ENCODE results near the gene PTMS.

PTMS gene

DNA sequence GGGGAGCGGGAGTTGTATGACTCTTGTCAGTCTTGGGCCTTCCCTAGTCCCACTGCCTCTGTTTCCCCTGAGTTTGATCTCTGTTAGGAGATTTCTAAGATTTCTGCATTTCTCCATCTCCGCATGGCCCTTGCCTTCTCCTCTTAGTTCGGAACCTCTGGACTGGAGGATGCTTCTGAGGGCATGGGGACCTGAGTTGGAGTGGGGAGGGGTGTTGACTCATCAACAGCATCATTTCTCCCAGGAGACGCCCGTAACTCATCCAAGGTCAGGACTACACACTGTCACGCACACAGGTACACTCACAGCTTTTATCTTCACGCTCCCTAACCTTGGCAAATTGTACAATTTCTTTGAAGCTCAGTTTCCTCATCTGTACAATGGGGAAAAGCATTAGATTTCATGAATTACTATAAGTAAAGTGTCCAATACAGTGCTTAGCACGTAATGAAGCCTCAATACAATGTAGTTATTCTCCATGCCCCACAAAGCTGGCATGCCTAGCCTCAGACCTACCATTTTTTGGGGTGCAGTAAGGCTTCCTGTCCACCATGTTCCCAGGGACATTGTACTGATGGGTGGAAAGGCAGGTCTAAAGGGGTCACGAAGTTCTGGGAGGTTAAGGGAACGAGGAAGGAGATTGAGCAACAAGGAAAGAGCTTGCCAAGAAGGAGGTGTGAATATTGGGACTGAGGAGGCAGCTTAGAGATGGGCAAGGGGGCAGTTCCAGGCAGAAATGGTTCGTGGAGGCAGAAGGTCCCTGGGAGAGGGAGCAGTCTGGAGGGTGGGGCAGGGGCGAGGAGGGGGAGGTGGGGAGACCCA lies 5.6 kb downstream of the PTMS start:
- no peak for DNase-seq (ENCODE audit: low read depth in 2 of 2)

DNA sequence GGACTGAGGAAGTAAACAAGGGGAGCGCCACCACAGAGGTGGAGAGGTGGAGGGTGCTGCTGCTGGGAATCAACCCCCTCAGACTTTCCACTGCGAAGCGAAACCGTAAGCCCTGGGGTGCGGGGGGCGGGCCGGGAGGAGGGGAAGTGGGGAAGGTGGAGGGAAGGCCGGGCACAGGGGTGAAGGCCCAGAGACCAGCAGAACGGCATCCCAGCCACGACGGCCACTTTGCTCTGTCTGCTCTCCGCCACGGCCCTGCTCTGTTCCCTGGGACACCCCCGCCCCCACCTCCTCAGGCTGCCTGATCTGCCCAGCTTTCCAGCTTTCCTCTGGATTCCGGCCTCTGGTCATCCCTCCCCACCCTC lies 6.2 kb downstream of the PTMS start, which contains the start of gene LAG3:
TSS of gene LAG3 (plus strand) at position 190 of the 365 bp plus-strand sequence. CDS start 333 bp downstream, outside the sequence.
- DNase-seq (ENCODE audit: low read depth in 2 of 2), result peak in 1 of 2 donors; percentile 34

DNA sequence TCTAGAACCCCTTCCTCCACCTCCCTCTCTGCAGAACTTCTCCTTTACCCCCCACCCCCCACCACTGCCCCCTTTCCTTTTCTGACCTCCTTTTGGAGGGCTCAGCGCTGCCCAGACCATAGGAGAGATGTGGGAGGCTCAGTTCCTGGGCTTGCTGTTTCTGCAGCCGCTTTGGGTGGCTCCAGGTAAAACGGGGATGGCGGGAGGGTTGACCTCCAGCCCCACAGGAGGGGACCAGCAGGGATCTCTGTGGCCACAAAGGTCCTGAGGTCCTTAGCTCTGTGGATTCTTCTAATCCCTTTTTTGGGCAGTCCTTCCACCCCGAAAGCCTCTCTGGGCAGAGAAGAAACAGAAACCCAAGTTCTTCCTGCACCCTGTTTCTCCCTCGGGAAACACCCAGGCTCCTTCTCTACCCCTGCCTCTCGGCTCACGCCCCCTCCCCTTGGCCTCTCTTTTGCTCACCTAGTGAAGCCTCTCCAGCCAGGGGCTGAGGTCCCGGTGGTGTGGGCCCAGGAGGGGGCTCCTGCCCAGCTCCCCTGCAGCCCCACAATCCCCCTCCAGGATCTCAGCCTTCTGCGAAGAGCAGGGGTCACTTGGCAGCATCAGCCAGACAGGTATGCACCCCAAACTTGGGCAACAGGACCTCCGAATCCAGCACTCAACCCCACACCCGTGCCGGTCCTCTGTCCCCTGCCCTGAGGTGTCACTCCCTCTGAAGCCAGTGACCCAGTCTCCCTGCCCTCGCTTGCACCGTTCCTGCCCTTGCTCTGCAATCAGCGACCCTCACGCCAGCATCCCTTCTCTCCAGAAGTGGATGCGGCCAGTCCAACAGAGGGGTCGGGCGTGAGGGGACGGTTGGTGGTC lies 6.8 kb downstream of the PTMS start:
- DNase-seq (ENCODE audit: low read depth in 2 of 2), result no peak

DNA sequence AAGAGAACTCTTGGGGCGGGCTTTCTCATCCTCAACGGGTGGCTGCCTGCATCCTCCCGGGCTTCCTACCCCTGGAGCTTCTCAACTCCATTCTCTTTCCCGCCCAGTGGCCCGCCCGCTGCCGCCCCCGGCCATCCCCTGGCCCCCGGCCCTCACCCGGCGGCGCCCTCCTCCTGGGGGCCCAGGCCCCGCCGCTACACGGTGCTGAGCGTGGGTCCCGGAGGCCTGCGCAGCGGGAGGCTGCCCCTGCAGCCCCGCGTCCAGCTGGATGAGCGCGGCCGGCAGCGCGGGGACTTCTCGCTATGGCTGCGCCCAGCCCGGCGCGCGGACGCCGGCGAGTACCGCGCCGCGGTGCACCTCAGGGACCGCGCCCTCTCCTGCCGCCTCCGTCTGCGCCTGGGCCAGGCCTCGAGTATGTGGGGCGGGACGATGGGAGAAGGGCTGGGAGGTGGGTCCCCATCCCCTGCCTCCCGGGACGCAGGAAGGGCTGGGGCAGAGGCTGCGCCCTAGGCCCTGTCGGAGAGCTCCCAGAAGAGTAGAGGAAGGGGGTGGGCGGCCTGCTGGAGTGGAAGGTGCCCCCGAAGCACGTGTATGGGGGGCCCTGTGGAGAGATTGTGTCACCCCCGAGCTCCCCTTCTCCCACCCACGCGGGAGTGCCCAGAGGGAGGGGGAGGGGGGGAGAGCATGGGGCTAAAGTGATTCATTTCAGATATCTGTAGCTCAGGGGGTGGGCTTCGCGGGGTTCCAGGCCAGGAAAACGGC lies 7.6 kb downstream of the PTMS start:
- peak in 1 of 2 donors; percentile 27 for DNase-seq (ENCODE audit: low read depth in 2 of 2)

DNA sequence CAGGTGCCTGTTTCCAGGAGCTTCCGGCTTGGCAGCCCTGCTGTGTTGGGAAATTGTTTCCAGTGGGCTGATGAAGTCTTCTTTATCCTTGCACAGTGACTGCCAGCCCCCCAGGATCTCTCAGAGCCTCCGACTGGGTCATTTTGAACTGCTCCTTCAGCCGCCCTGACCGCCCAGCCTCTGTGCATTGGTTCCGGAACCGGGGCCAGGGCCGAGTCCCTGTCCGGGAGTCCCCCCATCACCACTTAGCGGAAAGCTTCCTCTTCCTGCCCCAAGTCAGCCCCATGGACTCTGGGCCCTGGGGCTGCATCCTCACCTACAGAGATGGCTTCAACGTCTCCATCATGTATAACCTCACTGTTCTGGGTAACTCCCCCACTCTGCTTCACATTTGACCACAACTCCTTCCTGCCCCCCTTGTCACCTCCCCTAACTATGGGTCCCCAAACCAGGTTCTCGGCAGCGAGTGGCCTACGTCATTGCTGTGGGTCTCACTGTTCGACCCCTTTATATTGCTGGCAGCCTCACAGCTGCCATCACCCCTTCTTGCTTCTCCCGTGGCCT lies 8.4 kb downstream of the PTMS start:
- DNase-seq (ENCODE audit: low read depth in 2 of 2), result peak in 1 of 2 donors; percentile 19

DNA sequence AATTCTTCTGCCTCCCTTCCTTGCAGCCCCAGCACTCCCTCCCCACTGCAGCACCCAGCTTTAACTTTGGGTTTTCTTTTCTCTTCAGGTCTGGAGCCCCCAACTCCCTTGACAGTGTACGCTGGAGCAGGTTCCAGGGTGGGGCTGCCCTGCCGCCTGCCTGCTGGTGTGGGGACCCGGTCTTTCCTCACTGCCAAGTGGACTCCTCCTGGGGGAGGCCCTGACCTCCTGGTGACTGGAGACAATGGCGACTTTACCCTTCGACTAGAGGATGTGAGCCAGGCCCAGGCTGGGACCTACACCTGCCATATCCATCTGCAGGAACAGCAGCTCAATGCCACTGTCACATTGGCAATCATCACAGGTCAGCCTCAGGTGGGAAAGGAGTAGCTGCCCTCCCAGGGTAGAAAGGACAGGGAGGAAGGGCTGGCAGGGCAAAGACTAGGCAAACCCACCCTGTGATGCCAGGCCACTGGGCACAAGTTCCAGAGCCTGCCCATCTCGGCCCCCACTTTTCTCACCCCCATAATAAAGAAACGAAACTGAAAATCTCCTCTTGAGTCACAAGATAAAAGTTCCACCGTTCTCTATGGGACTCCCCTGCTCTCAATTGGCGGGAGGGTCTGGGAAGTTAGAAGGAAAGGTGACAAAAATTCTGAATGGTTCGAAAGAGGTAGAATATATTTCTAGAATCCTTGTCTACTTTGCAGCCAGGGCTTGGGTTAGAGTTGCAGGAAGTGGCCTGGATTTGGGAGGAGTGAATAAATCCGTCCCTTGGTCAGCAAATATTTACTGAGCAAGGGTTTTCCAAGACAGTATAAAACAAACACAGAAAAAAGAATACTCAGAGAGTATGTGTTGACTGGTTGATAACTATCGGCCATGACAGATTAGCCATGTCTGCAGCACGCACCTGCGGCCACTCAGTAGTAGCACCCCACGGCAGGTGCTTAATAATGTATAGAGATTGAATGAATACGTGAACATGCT lies 9.3 kb downstream of the PTMS start:
- no peak for DNase-seq (ENCODE audit: low read depth in 2 of 2)

DNA sequence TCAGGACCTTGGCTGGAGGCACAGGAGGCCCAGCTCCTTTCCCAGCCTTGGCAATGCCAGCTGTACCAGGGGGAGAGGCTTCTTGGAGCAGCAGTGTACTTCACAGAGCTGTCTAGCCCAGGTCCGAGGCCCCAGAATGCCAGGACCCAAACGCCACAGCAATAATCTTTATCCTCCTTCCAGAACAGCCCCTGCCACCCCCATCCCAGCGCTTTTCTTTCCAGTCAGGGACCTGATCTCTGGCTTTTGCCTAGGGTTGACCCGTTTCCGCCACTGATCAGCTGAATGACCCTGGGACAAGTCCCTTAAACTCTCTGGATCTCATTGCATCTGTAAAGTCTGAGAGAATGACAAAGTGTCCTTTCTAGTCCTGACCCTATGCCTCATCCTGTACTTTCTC lies 11.2 kb downstream of the PTMS start:
- DNase-seq (ENCODE audit: low read depth in 2 of 2), result no peak

DNA sequence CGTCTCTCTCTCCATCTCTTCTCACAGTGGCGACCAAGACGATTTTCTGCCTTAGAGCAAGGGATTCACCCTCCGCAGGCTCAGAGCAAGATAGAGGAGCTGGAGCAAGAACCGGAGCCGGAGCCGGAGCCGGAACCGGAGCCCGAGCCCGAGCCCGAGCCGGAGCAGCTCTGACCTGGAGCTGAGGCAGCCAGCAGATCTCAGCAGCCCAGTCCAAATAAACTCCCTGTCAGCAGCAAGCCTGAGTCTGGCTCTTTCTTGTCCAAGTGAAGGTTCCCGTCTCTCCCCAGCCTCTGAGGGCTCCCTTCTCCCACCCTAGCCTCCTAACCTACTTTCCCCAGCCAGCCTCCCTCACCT lies 12.0 kb downstream of the PTMS start:
- DNase-seq (ENCODE audit: low read depth in 2 of 2), result no peak

DNA sequence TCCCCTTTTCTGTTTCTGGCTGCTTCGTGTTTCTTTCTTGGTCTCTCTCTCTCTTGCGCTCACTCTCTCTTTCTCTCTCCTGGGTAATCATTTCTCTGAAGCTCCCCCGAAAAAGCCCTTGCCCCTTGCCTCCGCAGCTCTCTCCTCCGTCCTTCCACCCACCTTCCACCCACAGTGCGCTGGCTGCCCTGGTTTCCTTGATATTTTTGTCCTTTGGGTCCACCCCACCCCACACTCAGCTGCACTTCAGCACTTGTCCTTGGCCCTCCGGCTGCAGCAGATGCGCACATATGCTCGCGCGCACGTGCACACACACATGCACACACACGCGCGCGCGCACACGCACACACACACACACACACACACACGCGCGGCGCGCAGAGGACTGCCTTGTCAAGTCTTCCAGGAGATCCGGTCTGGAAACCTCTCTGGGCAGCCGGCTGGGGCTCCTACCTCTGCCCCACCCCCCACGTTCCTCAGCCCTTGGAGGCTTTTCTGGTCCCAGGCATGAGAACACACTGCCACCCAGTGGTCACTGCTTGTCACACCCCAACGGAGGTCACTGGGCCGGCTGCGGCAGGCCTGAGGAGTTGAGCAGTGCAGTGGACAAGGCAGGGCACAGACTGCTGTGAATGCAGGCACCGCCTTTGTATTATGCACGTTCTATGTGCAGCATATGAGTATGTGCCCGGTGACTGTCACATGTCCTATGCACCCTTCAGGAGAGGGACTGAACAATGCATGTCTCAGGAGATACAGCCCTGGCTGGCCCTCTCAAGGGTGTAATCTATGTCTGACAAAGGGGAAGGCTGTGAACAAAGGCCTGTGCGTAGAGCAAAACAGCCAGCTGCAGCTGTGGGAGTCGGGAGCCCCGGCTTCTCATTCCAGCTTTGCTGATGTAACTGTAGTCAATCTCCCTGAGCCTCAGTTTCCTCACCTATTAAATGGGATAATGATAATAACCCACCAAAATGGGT lies 12.7 kb downstream of the PTMS start:
- peak; percentile 73 to 79 for DNase-seq (ENCODE audit: low read depth in 2 of 2)

DNA sequence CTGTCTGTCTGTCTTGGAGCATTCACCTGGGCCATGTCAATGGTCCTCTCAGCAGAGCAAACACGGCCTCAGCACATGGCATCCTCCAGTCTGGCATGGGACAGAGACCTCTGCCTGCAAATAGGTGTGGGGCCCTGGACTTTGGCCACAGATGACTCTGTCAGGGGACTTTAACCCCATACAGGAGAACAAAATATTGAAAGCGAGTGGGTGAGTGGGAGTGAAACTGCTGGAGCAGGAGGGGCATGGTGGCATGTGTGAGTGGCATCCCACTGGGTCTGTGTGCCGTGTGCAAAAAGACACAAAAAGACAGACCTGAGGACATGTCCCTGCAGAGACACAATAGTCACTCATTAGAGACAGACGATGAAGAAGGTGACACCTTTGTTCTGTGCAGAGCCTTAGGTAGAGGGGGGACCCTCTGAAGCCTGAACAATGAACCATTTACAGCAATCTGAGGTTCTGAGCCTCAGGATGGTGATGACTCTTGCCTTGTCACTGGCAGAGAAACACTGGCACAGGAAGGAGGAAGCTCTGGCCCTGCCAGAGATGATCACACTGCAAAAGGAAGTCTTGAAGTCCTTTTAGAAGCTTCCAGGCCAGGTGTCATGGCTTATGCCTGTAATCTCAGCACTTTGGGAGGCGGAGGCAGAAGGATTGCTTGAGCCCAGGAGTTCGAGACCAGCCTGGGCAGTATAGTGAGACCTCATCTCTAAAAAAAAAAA lies 13.7 kb downstream of the PTMS start:
- no peak for DNase-seq (ENCODE audit: low read depth in 2 of 2)

DNA sequence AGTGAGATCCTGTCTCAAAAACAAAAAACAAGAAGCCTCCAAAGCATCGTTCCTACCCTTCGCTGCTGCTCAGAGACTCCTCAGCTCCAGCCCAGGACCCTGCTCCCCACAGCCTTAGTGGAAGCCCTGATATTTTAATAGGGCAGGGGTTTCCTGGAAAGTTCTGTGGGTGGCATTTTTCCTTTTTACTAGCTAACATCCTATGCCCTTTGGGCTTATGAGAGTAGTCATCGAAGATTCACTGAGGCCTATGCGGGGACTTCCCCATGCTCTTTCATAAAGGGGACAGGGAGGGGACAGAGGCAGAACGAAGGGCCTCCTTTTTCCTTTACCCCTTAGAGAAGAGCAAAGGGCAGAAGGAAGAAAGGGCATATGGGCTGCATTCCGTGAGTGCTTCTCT lies 14.4 kb downstream of the PTMS start:
- no peak for DNase-seq (ENCODE audit: low read depth in 2 of 2)

DNA sequence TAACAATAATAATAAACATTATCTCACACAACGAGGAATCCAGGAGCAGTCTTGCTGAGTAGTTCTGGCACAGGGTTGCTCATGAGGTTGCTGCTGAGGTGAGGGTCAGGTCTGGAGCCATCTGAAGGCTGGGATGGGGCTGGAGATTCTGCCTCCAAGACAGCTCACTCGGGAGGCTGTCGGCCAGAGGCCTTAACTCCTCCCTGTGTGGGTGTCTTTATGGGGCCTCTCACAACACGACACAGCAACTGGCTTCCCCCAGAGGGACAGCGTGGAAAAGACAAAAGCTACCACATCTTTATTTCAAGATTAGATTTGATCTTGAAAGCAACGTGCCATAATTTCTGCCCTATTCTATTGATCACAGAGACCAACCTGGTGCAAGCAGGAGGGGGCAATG lies 16.0 kb downstream of the PTMS start:
- DNase-seq (ENCODE audit: low read depth in 2 of 2), result no peak

DNA sequence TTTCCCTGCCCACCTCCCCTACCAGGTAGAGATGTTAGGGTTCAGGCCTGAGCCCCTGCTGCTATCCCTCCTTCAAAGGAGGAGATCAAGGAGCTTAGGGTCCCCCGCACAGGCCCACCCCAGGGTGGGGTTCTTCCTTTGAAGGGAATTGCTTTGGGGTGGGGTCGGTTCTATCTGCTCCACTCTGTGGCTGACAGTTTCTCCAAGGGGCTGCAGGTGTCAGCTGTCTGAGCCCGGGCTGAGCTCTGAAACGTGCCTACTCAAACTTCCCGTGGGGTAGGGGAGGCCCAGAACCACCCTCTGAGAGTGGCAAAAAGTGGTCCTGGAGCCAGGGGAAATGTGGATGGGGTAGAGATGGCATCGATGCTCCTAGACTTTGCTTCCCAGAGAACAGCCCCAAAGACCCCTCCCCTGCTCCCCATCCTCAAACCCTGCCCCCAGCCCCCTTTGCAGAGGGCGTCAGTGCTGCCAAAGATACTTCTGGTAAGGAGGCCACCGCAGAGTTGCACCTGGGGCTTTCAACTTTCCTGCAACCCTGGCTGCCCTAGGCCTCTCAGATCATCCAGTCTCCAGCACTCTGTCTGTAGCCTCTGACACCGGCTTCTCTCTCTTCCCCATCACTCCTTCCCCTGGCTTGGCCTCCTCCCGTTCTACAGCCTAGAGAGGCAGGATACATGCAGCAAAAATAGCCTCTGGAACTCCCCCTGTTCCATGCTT lies 16.8 kb downstream of the PTMS start:
- DNase-seq (ENCODE audit: low read depth in 2 of 2), result no peak

DNA sequence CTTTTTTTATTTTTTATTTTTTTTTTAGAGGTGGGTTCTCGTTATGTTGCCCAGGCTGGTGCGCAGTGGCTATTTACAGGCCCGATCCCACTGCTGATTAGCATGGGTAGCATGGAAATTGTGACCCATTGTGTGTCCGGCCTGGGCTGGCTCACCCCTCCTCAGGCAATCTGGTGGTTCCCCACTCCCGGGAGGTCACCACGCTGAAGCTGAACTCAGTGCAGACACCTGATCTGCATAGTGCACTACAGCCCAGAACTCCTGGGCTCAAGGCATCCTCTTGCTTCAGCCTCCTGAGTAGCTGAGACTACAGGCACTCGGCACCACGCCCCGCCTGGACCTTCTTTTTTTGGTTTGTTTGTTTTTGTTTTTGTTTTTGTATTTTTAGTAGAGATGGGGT lies 17.7 kb downstream of the PTMS start:
- DNase-seq (ENCODE audit: low read depth in 2 of 2), result no peak

DNA sequence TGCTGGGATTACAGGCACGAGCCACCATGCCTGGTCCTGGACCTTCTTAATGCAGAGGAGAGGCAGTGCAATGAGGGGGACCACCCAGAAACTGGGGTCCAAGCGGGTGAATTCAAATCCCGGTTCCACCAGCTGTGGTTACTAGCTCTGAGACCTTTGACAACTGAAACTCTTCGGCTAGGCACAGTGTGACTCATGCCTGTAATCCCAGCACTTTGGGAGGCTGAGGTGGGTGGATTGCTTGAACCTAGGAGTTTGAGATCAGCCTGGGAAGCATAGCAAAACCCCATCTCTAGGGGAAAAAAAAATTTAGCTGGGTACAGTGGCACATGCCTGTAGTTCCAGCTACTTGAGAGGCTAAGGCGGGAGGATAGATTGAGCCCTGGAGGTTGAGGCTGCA lies 18.1 kb downstream of the PTMS start:
- DNase-seq (ENCODE audit: low read depth in 2 of 2), result no peak

DNA sequence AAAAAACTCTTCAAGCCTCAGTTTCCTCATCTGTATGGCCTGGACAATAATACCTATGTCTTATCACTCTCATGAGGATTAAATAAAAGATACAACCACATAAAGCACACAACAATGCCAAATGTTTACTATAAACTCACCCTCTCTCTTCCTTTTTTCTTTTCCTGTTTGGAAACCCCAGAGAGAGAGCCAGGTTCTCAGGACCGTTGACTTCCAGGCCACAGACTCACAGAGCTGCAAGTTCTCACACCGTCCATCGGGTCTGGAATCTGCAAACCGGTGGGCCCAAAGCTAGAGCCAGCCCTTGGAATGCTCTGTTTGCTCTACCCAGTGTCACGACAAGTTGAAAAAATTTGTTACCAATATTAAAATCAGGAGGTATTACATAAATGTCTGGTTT lies 18.6 kb downstream of the PTMS start:
- no peak for DNase-seq (ENCODE audit: low read depth in 2 of 2)

DNA sequence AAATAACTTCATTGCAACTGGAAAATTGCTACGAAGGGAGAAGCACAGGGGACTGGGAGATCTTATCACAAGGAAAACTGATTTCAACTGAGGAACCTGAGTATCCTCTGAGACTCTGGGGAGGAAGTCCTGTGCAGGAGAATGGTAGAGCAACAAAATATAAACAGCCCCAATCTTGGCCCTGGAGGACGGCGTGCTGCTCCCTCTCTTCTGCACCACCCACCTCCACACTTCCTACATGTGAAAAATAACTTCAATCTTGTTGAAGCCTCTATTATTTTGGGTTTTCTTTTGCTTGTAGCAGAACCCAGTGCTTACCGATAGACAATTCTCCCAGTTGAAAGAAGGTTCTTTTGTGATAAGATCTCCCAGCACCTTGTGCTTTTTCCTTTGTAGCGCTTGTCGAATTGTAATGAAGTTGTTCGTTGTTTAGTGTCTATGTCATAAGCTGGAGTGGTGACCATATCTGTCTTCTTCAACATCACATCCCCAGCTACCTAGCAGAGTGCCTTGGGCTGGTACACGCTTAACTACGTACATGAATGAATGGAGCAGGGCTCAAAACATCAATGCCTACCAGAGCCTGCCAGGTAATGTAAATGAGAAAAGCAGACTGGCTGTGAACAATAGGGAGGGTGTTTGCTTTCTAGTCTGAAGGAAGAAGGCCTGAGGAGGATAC lies 20.4 kb downstream of the PTMS start:
- DNase-seq (ENCODE audit: low read depth in 2 of 2), result no peak

DNA sequence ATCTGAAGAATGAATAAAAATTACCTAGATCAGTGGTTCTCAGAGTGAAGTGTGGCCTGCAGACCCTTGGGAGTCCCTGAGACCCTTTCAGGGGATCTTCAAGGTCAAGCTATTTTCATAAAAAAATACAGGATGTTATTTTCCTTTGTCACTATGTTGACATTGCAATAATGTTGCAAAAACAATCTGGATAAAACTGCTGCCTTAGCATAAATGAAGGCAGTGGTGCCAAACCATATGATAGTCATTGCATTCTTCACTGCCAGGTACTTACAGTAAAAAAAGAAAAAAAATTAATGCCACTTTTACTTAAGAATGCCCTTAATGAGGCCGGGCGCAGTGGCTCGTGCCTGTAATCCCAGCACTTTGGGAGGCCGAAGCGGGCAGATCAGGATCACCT lies 21.1 kb downstream of the PTMS start:
- DNase-seq (ENCODE audit: low read depth in 2 of 2), result no peak

All from stimulated activated CD8-positive, alpha-beta memory T cell treated with anti-CD3 and anti-CD28 coated beads, Interleukin-2, amount 100 ng/mL, for 1 hour (primary cell).